ENCODE measurements around the gene TNNI3K.

The TNNI3K gene

GRCh38 chr1:74505928-74506710, 270.9 kb downstream of the TNNI3K start:
- peak; percentile 29 for DNase-seq

- no peak for DNase-seq
Measured at GRCh38 chr1:74508449-74508848, 273.3 kb downstream of the TNNI3K start.

DNA sequence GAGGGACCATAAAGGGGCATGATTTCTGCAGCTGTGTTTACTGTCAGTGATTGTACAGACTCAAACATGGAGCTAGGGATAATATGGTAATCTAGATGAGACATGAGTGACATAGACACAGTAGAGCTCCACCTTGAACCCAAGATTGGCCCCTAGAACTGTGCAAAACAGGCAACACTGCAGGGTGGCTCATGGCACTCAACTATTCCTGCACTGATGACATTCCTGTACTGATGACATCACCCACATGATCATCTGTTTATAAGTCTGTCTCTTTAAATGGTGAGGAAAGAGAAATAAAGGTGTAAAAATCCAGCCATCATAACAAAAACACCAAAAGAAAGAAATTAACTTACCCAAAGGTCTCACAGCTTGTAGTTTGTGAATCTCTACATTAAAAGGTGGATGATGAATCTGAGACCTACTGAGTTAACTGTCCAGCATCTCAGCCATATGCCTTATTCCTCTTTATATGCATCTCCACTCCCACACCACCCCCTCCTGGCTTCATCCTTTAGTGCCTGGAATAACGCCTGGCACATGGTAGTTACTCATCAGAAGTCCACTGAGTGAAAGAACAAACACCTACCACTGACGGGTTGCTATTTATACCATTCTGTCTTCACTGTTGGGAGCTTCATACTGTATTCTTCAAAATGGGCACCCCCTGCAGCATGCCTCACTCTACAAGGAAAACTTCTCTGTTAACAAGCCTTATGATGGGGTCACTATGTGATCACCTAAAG, 277.2 kb downstream of the TNNI3K start, which contains the start of gene LRRC53:
Gene LRRC53, minus strand, starts transcription at position 442 of the 746 bp plus-strand sequence. CDS start 29,262 bp downstream, outside the sequence.
- no peak for DNase-seq

- DNase-seq = no peak
Measured at GRCh38 chr1:74513411-74514300, 278.5 kb downstream of the TNNI3K start.

DNA sequence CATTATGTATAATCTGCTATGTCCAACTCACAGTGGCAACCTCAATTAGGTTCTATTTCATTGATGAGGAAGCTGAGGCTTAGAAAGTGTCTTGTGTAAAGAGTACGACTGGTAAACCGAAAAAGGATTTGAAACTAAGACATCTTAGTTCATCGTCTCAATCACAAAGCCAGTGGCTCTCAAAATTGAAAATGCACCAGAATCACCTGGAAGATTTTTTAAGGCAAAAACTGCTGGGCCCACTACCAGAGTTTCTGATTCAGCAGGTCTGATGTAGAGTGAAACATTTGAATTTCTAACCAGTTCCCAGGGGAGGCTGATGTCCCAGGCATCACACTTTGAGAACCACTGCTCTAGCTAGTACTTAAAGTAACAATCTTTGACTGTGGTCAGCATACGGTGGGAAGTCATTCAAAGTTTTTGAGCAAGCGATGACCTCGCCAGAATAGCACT, 282.4 kb downstream of the TNNI3K start:
- no peak for DNase-seq

- DNase-seq = peak; percentile 93
Measured at GRCh38 chr1:74522148-74522547, 287.0 kb downstream of the TNNI3K start.

GRCh38 chr1:74523873-74524480, 288.8 kb downstream of the TNNI3K start:
- no peak for DNase-seq

DNA sequence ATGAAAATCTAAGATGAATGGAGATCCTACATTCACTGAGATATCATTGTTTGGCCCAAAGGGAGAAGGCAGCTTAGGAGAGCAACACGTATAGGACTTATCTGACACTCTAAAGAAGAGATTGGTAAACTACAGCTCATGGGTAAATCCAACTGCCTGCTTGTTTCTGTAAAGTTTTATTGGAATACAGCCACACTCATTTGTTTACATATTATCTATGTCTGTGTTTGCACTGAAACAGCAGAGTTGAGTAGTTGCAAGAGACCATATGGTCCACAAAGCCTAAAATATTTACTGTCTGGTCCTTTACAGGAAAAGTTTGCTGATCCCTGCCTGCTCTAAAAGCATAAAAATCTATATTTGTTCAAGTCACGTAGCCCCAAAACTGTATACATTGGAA, 291.5 kb downstream of the TNNI3K start:
- DNase-seq = no peak

- DNase-seq = no peak
Measured at GRCh38 chr1:74528123-74528522, 292.9 kb downstream of the TNNI3K start.

DNA sequence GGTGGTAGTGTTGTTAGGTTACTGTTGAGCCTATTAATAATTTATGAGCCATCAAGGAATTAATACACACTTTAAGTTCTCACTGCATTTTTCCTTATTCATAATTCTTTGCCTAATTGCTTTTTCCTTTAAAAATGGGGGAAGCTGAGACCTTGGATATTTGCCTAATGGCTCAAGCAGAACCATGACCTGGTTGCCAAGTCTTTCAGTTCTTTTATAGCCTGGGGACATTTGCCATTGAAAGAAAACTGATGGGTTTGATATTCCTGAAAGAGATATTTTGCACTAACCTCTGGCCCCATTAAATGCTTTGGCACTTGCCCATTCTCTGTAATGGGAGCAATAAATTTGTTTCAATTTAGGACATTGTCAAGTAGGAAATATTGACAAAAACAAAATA, 295.7 kb downstream of the TNNI3K start:
- DNase-seq = no peak

DNA sequence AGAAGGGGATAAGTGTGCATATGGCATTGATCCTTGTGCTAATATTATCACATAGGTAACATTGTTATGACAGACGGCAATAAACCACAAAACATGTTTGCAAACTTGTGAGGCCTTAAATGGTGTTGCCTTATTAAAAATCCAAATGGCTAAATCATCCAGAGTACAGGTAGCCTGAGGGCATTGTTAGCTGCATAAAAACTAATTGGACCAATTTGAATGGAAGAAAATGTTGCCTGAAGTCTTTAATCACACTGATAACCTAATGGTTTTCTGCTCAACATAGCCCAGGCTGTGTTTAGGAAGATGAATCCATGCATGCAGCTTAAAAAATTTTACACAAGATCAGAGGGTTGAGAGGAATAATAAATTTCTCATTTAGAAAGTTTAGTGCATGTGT, 296.6 kb downstream of the TNNI3K start:
- DNase-seq = peak; percentile 34

- no peak for DNase-seq
Measured at GRCh38 chr1:74534241-74534640, 299.1 kb downstream of the TNNI3K start.

- peak; percentile 58 for DNase-seq
Measured at GRCh38 chr1:74545821-74546220, 310.6 kb downstream of the TNNI3K start.

DNA sequence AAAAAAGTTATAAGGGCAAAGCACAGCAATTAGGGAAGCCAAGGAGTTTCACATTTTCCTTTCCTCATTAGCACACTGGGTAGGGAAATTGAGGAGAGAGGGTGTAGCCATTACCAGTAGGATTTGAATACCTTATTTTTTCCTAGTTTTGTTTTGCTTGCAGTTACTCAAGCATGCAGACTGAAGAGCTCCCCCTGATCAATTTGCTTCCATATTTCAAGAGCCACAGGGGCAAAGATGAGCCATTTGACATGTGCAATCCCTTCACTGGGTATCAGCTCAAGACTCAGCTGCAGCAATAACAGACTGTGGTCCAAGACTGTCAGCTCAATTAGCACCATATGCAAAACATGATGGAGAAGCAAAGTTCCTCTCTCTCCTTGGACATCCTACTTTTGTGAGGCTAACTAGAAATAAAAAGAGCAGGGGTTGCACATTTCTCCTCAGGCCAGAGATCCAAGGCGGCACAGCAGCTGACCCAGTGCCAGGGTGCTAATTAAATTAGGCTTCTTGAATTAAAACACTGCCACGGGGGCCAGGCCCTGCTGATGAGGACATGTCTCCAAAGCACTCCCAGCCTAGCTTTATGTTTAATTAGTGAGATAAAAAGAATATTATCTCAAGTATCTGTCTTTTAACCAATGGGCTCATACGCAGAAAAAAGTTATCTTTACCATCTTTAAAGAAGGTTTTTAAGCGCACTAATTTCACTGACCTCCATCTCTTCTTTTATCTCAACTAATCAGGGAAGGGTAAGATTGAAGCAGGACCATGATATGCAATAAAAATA, 314.0 kb downstream of the TNNI3K start:
- peak; percentile 41 for DNase-seq

- DNase-seq = no peak
Measured at GRCh38 chr1:74549932-74550331, 314.7 kb downstream of the TNNI3K start.

- DNase-seq = peak; percentile 98
Measured at GRCh38 chr1:74570797-74571492, 335.8 kb downstream of the TNNI3K start.

- no peak for DNase-seq
Measured at GRCh38 chr1:74571493-74571800, 336.3 kb downstream of the TNNI3K start.

DNA sequence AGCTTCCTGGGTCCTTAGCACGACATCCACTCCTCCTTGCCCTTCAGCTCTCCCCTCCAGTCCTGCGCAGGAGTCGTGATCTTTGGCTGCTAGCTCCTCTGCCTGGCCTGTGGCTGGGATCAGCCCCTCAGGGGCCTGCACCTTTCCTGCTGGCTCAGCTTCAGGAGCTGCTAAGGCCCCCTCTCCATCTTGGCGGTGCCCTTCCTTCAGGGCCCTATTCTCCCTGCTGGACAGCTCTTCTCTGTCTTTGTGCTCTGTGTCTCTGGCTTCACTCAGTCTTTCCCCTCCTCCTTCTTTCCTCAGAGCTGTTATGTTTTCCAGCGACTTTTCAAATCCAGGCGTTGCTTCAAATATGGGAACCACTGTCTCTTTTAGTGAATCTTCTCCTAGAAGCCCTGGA, 336.7 kb downstream of the TNNI3K start:
- DNase-seq = no peak

- DNase-seq = no peak
Measured at GRCh38 chr1:74578101-74578500, 342.9 kb downstream of the TNNI3K start.

DNA sequence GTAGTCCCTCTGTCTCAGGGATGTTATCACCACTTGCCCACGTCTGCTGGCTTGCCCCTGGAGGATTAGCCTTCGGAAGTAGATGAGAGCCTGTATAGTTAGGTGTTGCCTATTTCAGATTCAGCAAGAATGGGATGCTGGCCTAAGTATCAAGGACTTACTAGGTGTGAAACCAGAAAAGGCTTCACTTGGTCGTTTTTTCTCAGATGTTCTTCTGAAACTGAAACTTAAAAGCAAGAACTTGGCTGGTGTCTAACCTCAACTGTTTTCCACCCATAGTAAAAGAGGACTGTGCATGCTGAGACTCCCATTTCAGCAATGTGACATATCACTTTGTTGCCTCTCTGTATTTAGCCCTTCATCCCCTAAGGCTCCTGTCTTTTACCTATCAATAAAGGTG, 344.2 kb downstream of the TNNI3K start:
- no peak for DNase-seq

DNA sequence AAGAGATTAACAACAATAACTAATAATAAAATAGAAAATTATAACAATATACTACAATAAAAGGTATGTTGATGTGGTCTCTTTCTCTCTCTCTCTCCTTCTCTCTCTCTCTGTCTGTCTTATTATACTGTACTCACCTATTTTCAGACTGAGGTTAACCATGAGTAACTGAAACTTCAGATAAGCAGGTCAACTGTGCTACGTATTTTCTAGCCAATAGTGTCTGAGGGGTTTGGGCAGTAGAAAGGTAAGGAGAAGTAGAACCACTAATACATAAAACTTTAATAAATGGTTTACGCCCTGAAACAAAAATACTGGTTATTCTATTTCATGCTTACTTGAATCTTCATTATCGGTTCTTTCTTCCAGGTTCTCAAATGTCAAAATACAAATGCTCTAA, 348.2 kb downstream of the TNNI3K start:
- no peak for DNase-seq

Measured in NCI-H2171 treated with DMSO at 0.1 percent for 48 hours (cell line).